ENCODE results near the gene CAPZB.

Gene CAPZB

GRCh38 chr1:19371226-19372135 is 113.9 kb downstream of the CAPZB start:
- H3K4me3 ChIP-seq (ENCODE audit: low read depth, low read length), result no peak overlapping the region

DNA sequence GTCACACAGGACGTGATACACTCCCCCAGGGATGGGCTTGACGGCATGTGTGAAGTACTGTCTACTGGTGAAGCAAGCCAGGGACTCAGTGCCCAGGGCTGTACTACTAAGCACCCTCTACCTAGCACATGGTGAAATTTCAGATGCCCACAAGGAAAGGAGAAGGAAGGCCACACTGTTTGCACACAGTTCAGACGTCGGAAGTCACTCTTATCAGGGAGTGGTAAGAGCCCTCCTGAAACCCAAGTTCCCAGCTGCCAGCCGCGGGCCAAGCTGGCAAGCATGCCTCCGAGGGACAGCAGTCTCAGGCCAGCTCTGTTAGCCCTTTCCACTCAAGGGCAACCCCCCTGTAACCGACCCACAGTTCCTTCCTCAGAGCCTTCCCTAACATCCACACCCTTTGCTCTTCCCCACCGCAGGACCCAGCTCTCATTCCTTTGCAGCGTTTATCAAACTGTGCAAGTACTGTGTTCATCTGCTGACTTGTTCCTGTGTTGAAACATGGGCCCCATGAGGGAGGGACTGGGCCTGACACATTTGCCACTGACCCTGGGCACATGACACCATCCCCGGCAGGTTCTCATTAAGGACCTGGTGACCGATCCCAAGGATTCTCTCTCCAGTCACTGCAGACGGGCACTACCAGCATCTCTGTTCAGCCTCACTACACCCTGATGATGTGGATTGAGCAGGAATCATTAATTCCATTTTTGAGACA is 114.7 kb downstream of the CAPZB start:
- H3K4me3 ChIP-seq (ENCODE audit: low read depth, low read length), result no peak overlapping the region

DNA sequence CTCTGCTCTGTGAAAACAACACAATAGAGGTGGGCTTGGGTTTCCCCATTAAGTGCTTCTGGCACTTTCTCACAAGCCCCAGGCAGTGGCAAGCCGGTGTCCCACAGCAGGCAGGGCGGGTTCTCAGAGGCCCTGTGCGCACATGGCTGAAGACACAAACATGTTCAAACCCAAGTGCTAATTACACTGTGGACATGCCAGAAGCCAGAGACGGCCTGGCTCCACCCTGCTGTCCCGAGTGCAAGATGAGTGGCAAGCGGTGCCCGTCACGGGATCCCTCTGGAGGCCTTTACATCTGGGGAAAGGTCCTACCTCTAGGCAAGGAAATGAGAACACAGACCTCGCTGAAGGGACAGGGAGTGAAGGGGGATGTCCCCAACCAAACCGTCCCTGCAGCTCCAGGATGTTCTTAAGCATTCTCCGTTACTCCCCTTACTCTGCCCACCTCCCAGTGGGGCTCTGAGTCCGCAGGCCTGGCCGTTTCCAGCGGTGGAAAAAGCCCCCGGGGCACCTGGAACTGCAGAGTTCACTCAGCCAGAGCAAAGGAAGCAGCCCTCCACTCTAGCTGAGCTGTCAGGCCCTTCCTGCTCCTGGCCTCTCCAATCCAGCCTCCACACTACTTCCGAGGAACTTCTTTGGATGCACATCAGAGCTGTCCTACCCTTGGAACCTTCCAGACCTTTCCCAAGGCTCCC is 115.8 kb downstream of the CAPZB start:
- no peak overlapping the region for H3K4me3 ChIP-seq (ENCODE audit: low read depth, low read length)

GRCh38 chr1:19368964-19369363 is 116.4 kb downstream of the CAPZB start:
- no peak overlapping the region for H3K4me3 ChIP-seq (ENCODE audit: low read depth, low read length)

GRCh38 chr1:19368050-19368449 is 117.3 kb downstream of the CAPZB start:
- H3K4me3 ChIP-seq (ENCODE audit: low read depth, low read length), result no peak overlapping the region

DNA sequence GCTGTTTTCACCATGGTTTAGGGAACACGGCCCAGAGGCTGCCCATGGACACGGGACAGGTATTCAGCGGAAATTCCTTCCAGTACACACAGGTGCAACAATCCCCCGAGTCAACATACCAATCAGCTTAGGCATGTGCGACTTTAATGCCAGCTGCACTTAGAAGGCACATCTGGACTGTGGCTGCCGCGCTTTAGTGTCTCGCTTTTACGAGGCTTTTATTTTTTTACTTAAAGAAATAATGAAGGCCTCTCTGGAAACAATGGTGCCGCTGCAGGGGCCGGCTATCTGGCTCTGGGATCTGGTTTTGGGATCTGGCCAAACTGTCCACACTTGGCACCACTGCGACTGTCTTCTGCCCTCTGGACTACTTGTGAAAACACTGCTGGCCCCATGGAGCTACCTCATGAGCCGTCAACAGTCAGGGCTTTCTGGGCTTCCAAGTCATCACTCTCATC is 117.7 kb downstream of the CAPZB start:
- no peak overlapping the region for H3K4me3 ChIP-seq (ENCODE audit: low read depth, low read length)

DNA sequence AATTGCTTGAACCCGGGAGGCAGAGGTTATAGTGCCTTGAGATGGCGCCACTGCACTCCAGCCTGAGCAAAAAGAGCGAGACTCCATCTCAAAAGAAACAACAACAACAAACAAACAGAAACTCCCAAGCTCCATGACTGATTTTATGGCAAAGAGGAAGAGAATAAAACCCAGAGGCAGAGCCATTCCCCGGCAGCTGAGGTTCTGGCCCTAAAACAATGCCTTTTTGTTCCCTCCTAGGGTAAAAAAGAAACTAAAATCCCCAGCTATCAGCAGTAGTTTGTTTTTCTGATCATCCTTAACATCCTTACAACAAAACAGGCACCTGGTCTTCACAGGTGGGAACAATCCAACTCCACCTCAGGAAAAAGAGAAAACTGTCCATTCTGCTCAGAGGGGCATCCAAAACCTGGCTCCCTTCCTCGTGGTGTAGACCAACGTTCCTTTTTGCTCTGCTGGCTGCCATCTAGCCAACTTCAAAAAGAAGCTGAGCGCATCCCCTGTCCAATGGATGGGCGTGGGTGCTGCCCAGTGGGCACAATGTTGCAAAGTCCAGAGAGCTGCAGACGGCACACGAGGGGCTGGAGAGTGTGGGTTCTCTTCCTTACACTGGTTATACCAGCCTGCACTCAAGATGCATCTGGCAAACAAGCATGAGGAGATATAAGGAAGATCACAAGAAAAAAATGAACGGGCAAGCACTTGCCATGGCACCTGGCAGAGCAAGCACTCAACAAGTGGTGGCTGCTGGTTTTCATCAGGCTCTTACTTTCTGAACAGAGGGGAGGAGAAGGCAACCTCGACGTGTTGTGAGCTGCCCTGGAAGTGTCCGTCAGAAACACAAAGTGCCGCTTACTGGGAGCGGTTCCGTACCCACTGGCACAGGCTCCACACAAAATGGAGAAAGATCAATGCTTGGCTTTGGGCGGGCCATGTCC is 118.5 kb downstream of the CAPZB start:
- H3K4me3 ChIP-seq (ENCODE audit: low read depth, low read length), result no peak overlapping the region

DNA sequence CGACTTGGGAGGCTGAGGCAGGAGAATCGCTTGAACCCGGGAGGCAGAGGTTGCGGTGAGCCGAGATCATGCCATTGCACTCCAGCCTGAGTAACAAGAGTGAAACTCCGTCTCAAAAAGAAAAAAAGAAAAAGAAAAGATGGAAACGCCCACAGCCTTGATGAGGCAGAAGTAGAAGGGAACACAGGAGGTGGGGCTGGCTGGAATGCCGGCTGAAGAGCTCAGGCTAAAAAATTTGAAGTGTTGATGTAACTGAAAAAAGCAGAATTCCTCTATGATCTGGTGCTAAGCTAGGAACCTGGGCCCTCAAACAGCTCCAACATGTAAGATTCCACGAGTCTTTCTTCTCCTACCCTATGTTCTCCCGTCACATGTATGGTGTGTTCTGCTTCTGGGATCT is 119.6 kb downstream of the CAPZB start:
- H3K4me3 ChIP-seq (ENCODE audit: low read depth, low read length), result no peak overlapping the region

GRCh38 chr1:19363536-19364152 is 121.7 kb downstream of the CAPZB start:
- H3K4me3 ChIP-seq (ENCODE audit: low read depth, low read length), result no peak overlapping the region

GRCh38 chr1:19361611-19362147 is 123.7 kb downstream of the CAPZB start:
- H3K4me3 ChIP-seq (ENCODE audit: low read depth, low read length), result no peak overlapping the region

DNA sequence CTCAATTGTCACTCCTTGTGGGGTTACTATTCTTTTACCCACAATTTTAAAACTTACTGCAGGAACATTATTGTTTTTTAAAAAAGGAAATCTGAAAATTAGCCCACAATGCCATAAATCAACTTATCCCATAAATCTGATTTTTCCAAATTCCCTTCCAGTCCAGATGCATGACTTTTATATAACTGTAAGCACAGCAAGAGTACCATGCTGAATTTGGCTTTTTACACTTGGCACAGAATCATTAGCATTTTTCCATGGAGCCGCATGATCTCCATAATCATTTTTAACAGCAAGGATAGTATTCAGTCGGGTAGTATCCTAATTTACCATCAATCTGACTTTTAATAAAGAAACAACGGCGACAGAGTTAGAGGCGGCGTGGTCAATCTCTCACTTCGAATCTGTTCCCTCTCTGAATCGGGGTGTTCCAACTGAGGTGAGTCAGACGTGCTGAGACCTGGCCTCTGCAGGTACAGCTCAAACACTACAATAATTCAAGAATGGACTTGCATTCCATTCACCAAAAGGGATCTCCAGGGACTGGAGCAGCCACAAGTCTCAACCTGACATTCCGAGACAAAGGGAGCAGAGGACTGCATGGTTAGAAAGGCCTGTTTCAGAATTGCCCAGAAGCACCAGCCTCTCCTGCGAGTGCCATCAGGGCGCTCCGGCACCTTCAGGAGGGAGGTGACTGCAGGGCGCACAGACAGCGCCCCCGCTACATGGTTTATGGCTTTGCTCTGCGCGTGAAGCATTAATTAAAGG is 124.3 kb downstream of the CAPZB start:
- H3K4me3 ChIP-seq (ENCODE audit: low read depth, low read length), result no peak overlapping the region

GRCh38 chr1:19360432-19360831 is 124.9 kb downstream of the CAPZB start:
- no peak overlapping the region for H3K4me3 ChIP-seq (ENCODE audit: low read depth, low read length)

DNA sequence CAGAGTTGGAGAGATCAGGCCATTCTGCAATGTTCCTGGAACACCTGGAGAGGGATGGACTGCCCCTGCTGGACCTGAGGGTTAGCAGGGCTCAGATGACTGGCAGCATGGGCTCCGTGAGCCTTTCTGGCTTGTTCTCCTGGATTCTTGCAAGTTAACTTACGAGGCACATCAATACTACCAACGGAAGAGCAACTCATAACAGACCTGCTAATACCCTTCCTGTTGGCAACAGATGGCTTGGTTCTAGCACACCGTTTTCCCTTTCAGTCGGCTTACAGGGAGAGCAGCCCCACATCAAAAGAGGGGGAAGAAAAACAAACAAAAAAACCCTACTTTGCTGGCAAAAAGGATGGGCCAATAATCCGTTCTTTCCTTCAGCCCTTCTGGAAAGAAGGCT is 125.3 kb downstream of the CAPZB start:
- no peak overlapping the region for H3K4me3 ChIP-seq (ENCODE audit: low read depth, low read length)

GRCh38 chr1:19359357-19359756 is 126.0 kb downstream of the CAPZB start:
- no peak overlapping the region for H3K4me3 ChIP-seq (ENCODE audit: low read depth, low read length)

- H3K4me3 ChIP-seq (ENCODE audit: low read depth, low read length), result no peak overlapping the region
These were observed 126.6 kb downstream of the CAPZB start for GRCh38 chr1:19358710-19359109.

DNA sequence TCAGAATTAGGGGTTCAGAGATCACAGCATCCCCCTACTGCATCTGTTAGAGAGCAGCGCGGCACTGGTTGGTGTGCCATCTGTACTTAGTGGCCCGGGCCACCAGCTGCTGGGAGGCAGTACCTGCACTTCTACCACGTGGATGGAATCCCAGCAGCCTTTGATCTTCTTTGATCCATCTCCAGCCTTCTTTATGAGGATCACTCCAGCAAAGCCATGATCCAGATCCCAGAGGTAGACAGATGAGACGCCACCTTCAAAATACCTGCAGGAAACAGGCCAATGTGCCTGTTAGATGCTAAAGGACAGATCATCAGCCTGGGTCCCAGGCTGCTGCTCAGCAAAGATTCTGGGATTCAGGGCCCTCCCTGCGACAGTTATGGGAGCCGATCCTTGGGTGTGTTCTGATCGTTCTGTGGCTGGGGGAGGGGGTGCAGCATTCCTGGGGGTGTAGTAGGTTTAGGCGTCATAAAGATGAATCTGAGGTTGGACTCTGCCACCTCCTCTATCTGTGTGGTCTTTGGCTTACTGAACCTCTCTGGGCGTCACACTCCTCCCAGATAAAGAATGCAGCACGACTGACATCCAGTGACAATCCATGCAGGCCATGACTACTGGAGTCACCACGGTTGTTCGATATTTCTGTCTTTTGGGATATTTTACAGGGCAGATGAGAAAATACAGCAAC is 127.9 kb downstream of the CAPZB start:
- no peak overlapping the region for H3K4me3 ChIP-seq (ENCODE audit: low read depth, low read length)

GRCh38 chr1:19356266-19356665 is 129.1 kb downstream of the CAPZB start:
- no peak overlapping the region for H3K4me3 ChIP-seq (ENCODE audit: low read depth, low read length)

DNA sequence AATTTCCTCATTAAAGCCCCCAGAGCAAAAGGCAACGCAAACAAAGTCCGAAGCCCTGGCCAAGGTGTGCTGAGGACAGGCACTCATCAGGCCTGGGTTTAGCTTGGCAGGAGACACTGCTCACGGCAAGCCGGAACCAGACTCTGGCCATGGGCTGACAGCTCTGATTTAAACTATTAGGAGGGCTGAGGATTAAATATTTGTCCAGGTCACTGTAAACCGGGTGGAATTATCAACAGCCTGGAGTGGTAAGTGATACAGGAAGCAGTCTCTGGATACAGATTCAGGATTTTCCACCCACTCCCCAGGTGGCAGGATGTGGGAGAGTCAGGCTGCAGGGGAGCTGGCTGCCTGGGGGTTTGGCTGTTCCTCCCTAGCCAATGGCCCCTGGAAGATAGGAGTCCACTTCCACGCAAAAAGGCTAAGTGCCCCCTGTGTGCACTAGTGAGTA is 130.8 kb downstream of the CAPZB start:
- no peak overlapping the region for H3K4me3 ChIP-seq (ENCODE audit: low read depth, low read length)
